ENCODE measurements around the gene SEMA5A.

Gene SEMA5A

GRCh38 chr5:9514968-9515367 is 30.9 kb downstream of the SEMA5A start:
- no peak overlapping the region for H2BK15ac ChIP-seq (ENCODE audit: low read depth, poor library complexity, severe bottlenecking)
- H2BK12ac ChIP-seq (ENCODE audit: low read length in 2 of 2), result no peak overlapping the region
- H3K23ac ChIP-seq (ENCODE audit: low read length in 2 of 2), result no peak overlapping the region
- H4K91ac ChIP-seq (ENCODE audit: low read length), result no peak overlapping the region
- H3K27me3 ChIP-seq (ENCODE audit: control insufficient read depth in 1 of 2, insufficient read depth in 1 of 2, low read length in 2 of 2), result no peaks in the 10 kb centered on the region
- H3K4me3 ChIP-seq (ENCODE audit: insufficient read depth in 1 of 2, low read depth in 1 of 2, low read length in 2 of 2), result no peak overlapping the region
- no peak overlapping the region for H2AFZ ChIP-seq (ENCODE audit: low read depth, low read length)
- no peaks in the 10 kb centered on the region for H3K36me3 ChIP-seq (ENCODE audit: control insufficient read depth in 1 of 2, insufficient read depth in 2 of 2, low read depth in 1 of 2, low read length in 2 of 2)
- H3K9me3 ChIP-seq (ENCODE audit: control insufficient read depth, low read length), result no peaks in the 10 kb centered on the region
- H3K4me2 ChIP-seq (ENCODE audit: low read length, poor library complexity, severe bottlenecking), result no peak overlapping the region
- no peak overlapping the region for H2BK120ac ChIP-seq (ENCODE audit: low read depth, low read length)
- no peak overlapping the region for H3K27ac ChIP-seq (ENCODE audit: low read length, poor library complexity, severe bottlenecking)
- H3K79me1 ChIP-seq (replicated peaks; ENCODE audit: low read length, poor library complexity, severe bottlenecking), result peaks cover 26% of the 10 kb centered on the region
- H4K8ac ChIP-seq (ENCODE audit: low read length), result no peak overlapping the region
- no peak overlapping the region for H3K18ac ChIP-seq (ENCODE audit: low read depth in 1 of 2, low read length in 2 of 2)
- DNase-seq, result no peak
- 99% methylated on average over 2 of the region's 2 CpGs for WGBS
- H3K4me1 ChIP-seq (ENCODE audit: control insufficient read depth, insufficient read depth, low read depth, low read length), result peaks cover 1% of the 10 kb centered on the region
- no peak overlapping the region for H2BK5ac ChIP-seq (ENCODE audit: low read depth, low read length, poor library complexity, severe bottlenecking)
- H3K14ac ChIP-seq (ENCODE audit: low read length in 2 of 2), result no peak overlapping the region
- no peak overlapping the region for H3K9ac ChIP-seq (ENCODE audit: low read length)
- H2AK5ac ChIP-seq (ENCODE audit: low read length, severe bottlenecking), result no peak overlapping the region
- no peak overlapping the region for H3K4ac ChIP-seq (ENCODE audit: low read depth in 1 of 2, low read length in 2 of 2)

GRCh38 chr5:9513827-9514226 is 32.0 kb downstream of the SEMA5A start:
- H2AK5ac ChIP-seq (ENCODE audit: low read length, severe bottlenecking), result no peak overlapping the region
- no peak overlapping the region for H2BK15ac ChIP-seq (ENCODE audit: low read depth, poor library complexity, severe bottlenecking)
- H3K36me3 ChIP-seq (ENCODE audit: control insufficient read depth in 1 of 2, insufficient read depth in 2 of 2, low read depth in 1 of 2, low read length in 2 of 2), result no peaks in the 10 kb centered on the region
- H2BK5ac ChIP-seq (ENCODE audit: low read depth, low read length, poor library complexity, severe bottlenecking), result no peak overlapping the region
- H3K4me2 ChIP-seq (ENCODE audit: low read length, poor library complexity, severe bottlenecking), result no peak overlapping the region
- H4K8ac ChIP-seq (ENCODE audit: low read length), result no peak overlapping the region
- H2BK12ac ChIP-seq (ENCODE audit: low read length in 2 of 2), result no peak overlapping the region
- DNase-seq, result peak; percentile 44
- H3K18ac ChIP-seq (ENCODE audit: low read depth in 1 of 2, low read length in 2 of 2), result no peak overlapping the region
- no peak overlapping the region for H2BK120ac ChIP-seq (ENCODE audit: low read depth, low read length)
- H3K27me3 ChIP-seq (ENCODE audit: control insufficient read depth in 1 of 2, insufficient read depth in 1 of 2, low read length in 2 of 2), result no peaks in the 10 kb centered on the region
- 70% methylated on average over 3 of the region's 4 CpGs for WGBS
- H3K14ac ChIP-seq (ENCODE audit: low read length in 2 of 2), result no peak overlapping the region
- H3K9me3 ChIP-seq (ENCODE audit: control insufficient read depth, low read length), result no peaks in the 10 kb centered on the region
- no peaks in the 10 kb centered on the region for H3K4me1 ChIP-seq (ENCODE audit: control insufficient read depth, insufficient read depth, low read depth, low read length)
- peak overlapping the region; percentile 7 for H3K9ac ChIP-seq (ENCODE audit: low read length)
- H2AFZ ChIP-seq (ENCODE audit: low read depth, low read length), result no peak overlapping the region
- no peak overlapping the region for H3K4me3 ChIP-seq (ENCODE audit: insufficient read depth in 1 of 2, low read depth in 1 of 2, low read length in 2 of 2)
- H3K4ac ChIP-seq (ENCODE audit: low read depth in 1 of 2, low read length in 2 of 2), result no peak overlapping the region
- no peak overlapping the region for H3K27ac ChIP-seq (ENCODE audit: low read length, poor library complexity, severe bottlenecking)
- no peak overlapping the region for H4K91ac ChIP-seq (ENCODE audit: low read length)
- peaks cover 27% of the 10 kb centered on the region for H3K79me1 ChIP-seq (replicated peaks; ENCODE audit: low read length, poor library complexity, severe bottlenecking)
- H3K23ac ChIP-seq (ENCODE audit: low read length in 2 of 2), result no peak overlapping the region

DNA sequence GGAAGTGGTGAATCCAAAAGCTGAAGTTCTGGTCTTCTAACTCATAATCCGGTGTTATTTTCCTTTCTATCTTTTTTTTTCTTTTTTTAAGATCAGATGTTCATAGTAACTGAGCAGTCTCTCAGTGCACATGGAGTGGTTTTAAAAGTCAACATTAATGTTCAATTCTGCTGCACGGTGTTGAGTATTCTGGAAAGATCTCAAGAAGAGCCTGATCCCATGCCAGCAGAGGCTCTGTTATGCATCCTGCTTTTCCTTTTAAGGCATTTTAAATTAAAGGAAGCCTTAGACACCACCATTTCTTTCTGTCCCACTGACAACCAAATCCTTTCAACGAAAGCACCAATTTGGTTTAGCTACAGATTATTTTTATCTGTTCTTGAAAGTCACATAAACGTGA is 33.4 kb downstream of the SEMA5A start:
- Histone ChIP-seq H2BK15ac (ENCODE audit: low read depth, poor library complexity, severe bottlenecking) (no peak overlapping the region), H3K18ac (ENCODE audit: low read depth in 1 of 2, low read length in 2 of 2) (no peak overlapping the region), H3K4me1 (ENCODE audit: control insufficient read depth, insufficient read depth, low read depth, low read length) (peaks cover 2% of the 10 kb centered on the region), H3K4me2 (ENCODE audit: low read length, poor library complexity, severe bottlenecking) (no peak overlapping the region), H3K36me3 (ENCODE audit: control insufficient read depth in 1 of 2, insufficient read depth in 2 of 2, low read depth in 1 of 2, low read length in 2 of 2) (no peaks in the 10 kb centered on the region), H2BK120ac (ENCODE audit: low read depth, low read length) (no peak overlapping the region), H3K27me3 (ENCODE audit: control insufficient read depth in 1 of 2, insufficient read depth in 1 of 2, low read length in 2 of 2) (no peaks in the 10 kb centered on the region), H3K4ac (ENCODE audit: low read depth in 1 of 2, low read length in 2 of 2) (no peak overlapping the region), H3K9ac (ENCODE audit: low read length) (no peak overlapping the region), H4K8ac (ENCODE audit: low read length) (no peak overlapping the region), H3K23ac (ENCODE audit: low read length in 2 of 2) (no peak overlapping the region), H2AFZ (ENCODE audit: low read depth, low read length) (no peak overlapping the region), H2AK5ac (ENCODE audit: low read length, severe bottlenecking) (no peak overlapping the region), H4K91ac (ENCODE audit: low read length) (no peak overlapping the region), H3K9me3 (ENCODE audit: control insufficient read depth, low read length) (no peaks in the 10 kb centered on the region), H3K4me3 (ENCODE audit: insufficient read depth in 1 of 2, low read depth in 1 of 2, low read length in 2 of 2) (no peak overlapping the region), H2BK12ac (ENCODE audit: low read length in 2 of 2) (no peak overlapping the region), H3K14ac (ENCODE audit: low read length in 2 of 2) (no peak overlapping the region), H3K79me1 (replicated peaks; ENCODE audit: low read length, poor library complexity, severe bottlenecking) (peaks cover 27% of the 10 kb centered on the region), H3K27ac (ENCODE audit: low read length, poor library complexity, severe bottlenecking) (no peak overlapping the region), H2BK5ac (ENCODE audit: low read depth, low read length, poor library complexity, severe bottlenecking) (no peak overlapping the region)
- no peak for DNase-seq
- 96% methylated on average over 3 of the region's 4 CpGs for WGBS

DNA sequence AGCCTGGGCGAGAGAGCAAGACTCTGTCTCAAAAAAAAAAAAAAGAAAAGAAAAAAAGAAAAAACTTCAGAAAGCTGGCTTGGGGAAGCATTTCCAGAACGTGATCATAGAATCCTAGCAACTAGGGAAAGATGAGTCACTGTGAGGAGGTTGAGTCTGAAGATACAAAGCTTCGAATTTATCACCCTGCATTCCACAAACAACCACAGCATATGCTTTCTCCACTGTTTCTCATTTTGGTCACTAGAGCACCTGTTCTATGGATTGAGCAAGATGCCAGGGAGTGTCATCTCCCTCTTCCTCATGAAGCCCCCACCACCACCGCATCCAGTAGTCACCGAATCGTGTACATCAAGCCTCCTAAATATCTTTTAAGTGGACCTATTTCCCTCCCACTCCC is 37.9 kb downstream of the SEMA5A start:
- H3K4me2 ChIP-seq (ENCODE audit: low read length, poor library complexity, severe bottlenecking), result no peak overlapping the region
- H2BK5ac ChIP-seq (ENCODE audit: low read depth, low read length, poor library complexity, severe bottlenecking), result no peak overlapping the region
- H2AFZ ChIP-seq (ENCODE audit: low read depth, low read length), result no peak overlapping the region
- no peaks in the 10 kb centered on the region for H3K36me3 ChIP-seq (ENCODE audit: control insufficient read depth in 1 of 2, insufficient read depth in 2 of 2, low read depth in 1 of 2, low read length in 2 of 2)
- no peak overlapping the region for H2BK12ac ChIP-seq (ENCODE audit: low read length in 2 of 2)
- no peak overlapping the region for H3K23ac ChIP-seq (ENCODE audit: low read length in 2 of 2)
- H3K27me3 ChIP-seq (ENCODE audit: control insufficient read depth in 1 of 2, insufficient read depth in 1 of 2, low read length in 2 of 2), result no peaks in the 10 kb centered on the region
- H2AK5ac ChIP-seq (ENCODE audit: low read length, severe bottlenecking), result no peak overlapping the region
- no peak overlapping the region for H3K9ac ChIP-seq (ENCODE audit: low read length)
- DNase-seq, result peak; percentile 80
- H3K4ac ChIP-seq (ENCODE audit: low read depth in 1 of 2, low read length in 2 of 2), result no peak overlapping the region
- H3K18ac ChIP-seq (ENCODE audit: low read depth in 1 of 2, low read length in 2 of 2), result no peak overlapping the region
- H4K91ac ChIP-seq (ENCODE audit: low read length), result no peak overlapping the region
- no peaks in the 10 kb centered on the region for H3K9me3 ChIP-seq (ENCODE audit: control insufficient read depth, low read length)
- H3K4me1 ChIP-seq (ENCODE audit: control insufficient read depth, insufficient read depth, low read depth, low read length), result peaks cover 3% of the 10 kb centered on the region
- H3K79me1 ChIP-seq (replicated peaks; ENCODE audit: low read length, poor library complexity, severe bottlenecking), result peaks cover 25% of the 10 kb centered on the region
- no peak overlapping the region for H3K27ac ChIP-seq (ENCODE audit: low read length, poor library complexity, severe bottlenecking)
- H4K8ac ChIP-seq (ENCODE audit: low read length), result no peak overlapping the region
- H2BK15ac ChIP-seq (ENCODE audit: low read depth, poor library complexity, severe bottlenecking), result no peak overlapping the region
- H2BK120ac ChIP-seq (ENCODE audit: low read depth, low read length), result no peak overlapping the region
- H3K4me3 ChIP-seq (ENCODE audit: insufficient read depth in 1 of 2, low read depth in 1 of 2, low read length in 2 of 2), result no peak overlapping the region
- 58% methylated on average over 6 of the region's 6 CpGs for WGBS
- H3K14ac ChIP-seq (ENCODE audit: low read length in 2 of 2), result no peak overlapping the region

Data from mesenchymal stem cell (in vitro differentiated cells and primary cell).